ENCODE data around the gene METTL8. TPM values are rescaled to one million over a fixed set of nuclear protein-coding genes. Genes with fewer than 3 reads are reported as not detected.

METTL8 gene
- total and polyA plus RNA-seq, 2 of the 13 experiments (the other 11 are each of a cell fraction or from before 2014, with no cell fraction given), result 18.6 to 68.2 TPM

DNA sequence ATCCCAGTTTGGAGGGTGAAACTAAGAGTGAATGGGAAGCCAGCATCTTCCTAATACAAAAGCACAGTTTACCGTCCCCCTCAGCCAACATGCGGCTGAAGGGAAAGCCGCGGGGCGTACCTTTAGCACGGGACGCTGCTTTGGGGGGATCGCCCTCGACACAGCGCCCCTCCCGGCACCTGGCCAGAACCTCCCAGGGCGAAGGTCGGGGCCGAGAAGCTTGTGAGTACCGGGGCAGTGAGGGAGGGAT, at the start of gene METTL8 (continued):
- TF ChIP-seq, protein P1, sequence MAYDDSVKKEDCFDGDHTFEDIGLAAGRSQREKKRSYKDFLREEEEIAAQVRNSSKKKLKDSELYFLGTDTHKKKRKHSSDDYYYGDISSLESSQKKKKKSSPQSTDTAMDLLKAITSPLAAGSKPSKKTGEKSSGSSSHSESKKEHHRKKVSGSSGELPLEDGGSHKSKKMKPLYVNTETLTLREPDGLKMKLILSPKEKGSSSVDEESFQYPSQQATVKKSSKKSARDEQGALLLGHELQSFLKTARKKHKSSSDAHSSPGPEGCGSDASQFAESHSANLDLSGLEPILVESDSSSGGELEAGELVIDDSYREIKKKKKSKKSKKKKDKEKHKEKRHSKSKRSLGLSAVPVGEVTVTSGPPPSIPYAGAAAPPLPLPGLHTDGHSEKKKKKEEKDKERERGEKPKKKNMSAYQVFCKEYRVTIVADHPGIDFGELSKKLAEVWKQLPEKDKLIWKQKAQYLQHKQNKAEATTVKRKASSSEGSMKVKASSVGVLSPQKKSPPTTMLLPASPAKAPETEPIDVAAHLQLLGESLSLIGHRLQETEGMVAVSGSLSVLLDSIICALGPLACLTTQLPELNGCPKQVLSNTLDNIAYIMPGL (CRISPR knock-in tag; IDR thresholded peaks at IDR 0.05; ENCODE audit: borderline replicate concordance in 1 of 2, low read depth in 1 of 2), result peak; percentile 96 to 97; a peak in 3 of 4 replicates
- TF ChIP-seq PPARG (CRISPR knock-in tag; conservative IDR thresholded peaks at IDR 0.05) (peak; percentile 95), SMC3 (IDR thresholded peaks at IDR 0.05; ENCODE audit: low read length) (no peak), CC2D1A (CRISPR knock-in tag; IDR thresholded peaks at IDR 0.05) (no peak), TEAD3 (CRISPR knock-in tag; optimal IDR thresholded peaks at IDR 0.05; ENCODE audit: borderline replicate concordance) (peak; percentile 67), ZNF652 (CRISPR knock-in tag; IDR thresholded peaks at IDR 0.05; ENCODE audit: borderline replicate concordance, low read depth) (0 out of 2 replicates have a peak, but pooled peaks have one; percentile 5), ZNF501 (CRISPR knock-in tag; IDR thresholded peaks at IDR 0.05) (no peak), ZNF619 (CRISPR knock-in tag; IDR thresholded peaks at IDR 0.05) (0 out of 2 replicates have a peak, but pooled peaks have one; percentile 10), XBP1 (CRISPR knock-in tag; IDR thresholded peaks at IDR 0.05) (no peak), NFATC3 (CRISPR knock-in tag; IDR thresholded peaks at IDR 0.05) (no peak), CENPT (CRISPR knock-in tag; IDR thresholded peaks at IDR 0.05; ENCODE audit: low read depth) (no peak), ZNF329 (CRISPR knock-in tag; IDR thresholded peaks at IDR 0.05; ENCODE audit: low read depth) (peak; percentile 55)
- TF ChIP-seq, protein P2, sequence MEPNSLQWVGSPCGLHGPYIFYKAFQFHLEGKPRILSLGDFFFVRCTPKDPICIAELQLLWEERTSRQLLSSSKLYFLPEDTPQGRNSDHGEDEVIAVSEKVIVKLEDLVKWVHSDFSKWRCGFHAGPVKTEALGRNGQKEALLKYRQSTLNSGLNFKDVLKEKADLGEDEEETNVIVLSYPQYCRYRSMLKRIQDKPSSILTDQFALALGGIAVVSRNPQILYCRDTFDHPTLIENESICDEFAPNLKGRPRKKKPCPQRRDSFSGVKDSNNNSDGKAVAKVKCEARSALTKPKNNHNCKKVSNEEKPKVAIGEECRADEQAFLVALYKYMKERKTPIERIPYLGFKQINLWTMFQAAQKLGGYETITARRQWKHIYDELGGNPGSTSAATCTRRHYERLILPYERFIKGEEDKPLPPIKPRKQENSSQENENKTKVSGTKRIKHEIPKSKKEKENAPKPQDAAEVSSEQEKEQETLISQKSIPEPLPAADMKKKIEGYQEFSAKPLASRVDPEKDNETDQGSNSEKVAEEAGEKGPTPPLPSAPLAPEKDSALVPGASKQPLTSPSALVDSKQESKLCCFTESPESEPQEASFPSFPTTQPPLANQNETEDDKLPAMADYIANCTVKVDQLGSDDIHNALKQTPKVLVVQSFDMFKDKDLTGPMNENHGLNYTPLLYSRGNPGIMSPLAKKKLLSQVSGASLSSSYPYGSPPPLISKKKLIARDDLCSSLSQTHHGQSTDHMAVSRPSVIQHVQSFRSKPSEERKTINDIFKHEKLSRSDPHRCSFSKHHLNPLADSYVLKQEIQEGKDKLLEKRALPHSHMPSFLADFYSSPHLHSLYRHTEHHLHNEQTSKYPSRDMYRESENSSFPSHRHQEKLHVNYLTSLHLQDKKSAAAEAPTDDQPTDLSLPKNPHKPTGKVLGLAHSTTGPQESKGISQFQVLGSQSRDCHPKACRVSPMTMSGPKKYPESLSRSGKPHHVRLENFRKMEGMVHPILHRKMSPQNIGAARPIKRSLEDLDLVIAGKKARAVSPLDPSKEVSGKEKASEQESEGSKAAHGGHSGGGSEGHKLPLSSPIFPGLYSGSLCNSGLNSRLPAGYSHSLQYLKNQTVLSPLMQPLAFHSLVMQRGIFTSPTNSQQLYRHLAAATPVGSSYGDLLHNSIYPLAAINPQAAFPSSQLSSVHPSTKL (CRISPR knock-in tag; IDR thresholded peaks at IDR 0.05), result peak; percentile 77
- TF ChIP-seq, protein P3, sequence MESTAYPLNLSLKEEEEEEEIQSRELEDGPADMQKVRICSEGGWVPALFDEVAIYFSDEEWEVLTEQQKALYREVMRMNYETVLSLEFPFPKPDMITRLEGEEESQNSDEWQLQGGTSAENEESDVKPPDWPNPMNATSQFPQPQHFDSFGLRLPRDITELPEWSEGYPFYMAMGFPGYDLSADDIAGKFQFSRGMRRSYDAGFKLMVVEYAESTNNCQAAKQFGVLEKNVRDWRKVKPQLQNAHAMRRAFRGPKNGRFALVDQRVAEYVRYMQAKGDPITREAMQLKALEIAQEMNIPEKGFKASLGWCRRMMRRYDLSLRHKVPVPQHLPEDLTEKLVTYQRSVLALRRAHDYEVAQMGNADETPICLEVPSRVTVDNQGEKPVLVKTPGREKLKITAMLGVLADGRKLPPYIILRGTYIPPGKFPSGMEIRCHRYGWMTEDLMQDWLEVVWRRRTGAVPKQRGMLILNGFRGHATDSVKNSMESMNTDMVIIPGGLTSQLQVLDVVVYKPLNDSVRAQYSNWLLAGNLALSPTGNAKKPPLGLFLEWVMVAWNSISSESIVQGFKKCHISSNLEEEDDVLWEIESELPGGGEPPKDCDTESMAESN (CRISPR knock-in tag; conservative IDR thresholded peaks at IDR 0.05), result no peak; the same call in 1 of the 2 replicates
- TF ChIP-seq, protein P4, sequence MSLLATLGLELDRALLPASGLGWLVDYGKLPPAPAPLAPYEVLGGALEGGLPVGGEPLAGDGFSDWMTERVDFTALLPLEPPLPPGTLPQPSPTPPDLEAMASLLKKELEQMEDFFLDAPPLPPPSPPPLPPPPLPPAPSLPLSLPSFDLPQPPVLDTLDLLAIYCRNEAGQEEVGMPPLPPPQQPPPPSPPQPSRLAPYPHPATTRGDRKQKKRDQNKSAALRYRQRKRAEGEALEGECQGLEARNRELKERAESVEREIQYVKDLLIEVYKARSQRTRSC (CRISPR knock-in tag; IDR thresholded peaks at IDR 0.05; ENCODE audit: low read depth), result no peak
- TF ChIP-seq, protein P5, sequence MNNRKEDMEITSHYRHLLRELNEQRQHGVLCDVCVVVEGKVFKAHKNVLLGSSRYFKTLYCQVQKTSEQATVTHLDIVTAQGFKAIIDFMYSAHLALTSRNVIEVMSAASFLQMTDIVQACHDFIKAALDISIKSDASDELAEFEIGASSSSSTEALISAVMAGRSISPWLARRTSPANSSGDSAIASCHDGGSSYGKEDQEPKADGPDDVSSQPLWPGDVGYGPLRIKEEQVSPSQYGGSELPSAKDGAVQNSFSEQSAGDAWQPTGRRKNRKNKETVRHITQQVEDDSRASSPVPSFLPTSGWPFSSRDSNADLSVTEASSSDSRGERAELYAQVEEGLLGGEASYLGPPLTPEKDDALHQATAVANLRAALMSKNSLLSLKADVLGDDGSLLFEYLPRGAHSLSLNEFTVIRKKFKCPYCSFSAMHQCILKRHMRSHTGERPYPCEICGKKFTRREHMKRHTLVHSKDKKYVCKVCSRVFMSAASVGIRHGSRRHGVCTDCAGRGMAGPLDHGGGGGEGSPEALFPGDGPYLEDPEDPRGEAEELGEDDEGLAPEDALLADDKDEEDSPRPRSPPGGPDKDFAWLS (CRISPR knock-in tag; IDR thresholded peaks at IDR 0.05; ENCODE audit: borderline replicate concordance), result no peak
- TF ChIP-seq, protein P6, sequence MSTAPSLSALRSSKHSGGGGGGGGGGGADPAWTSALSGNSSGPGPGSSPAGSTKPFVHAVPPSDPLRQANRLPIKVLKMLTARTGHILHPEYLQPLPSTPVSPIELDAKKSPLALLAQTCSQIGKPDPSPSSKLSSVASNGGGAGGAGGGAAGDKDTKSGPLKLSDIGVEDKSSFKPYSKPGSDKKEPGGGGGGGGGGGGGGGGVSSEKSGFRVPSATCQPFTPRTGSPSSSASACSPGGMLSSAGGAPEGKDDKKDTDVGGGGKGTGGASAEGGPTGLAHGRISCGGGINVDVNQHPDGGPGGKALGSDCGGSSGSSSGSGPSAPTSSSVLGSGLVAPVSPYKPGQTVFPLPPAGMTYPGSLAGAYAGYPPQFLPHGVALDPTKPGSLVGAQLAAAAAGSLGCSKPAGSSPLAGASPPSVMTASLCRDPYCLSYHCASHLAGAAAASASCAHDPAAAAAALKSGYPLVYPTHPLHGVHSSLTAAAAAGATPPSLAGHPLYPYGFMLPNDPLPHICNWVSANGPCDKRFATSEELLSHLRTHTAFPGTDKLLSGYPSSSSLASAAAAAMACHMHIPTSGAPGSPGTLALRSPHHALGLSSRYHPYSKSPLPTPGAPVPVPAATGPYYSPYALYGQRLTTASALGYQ (CRISPR knock-in tag; IDR thresholded peaks at IDR 0.05), result no peak
- TF ChIP-seq, protein P7, sequence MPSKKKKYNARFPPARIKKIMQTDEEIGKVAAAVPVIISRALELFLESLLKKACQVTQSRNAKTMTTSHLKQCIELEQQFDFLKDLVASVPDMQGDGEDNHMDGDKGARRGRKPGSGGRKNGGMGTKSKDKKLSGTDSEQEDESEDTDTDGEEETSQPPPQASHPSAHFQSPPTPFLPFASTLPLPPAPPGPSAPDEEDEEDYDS (CRISPR knock-in tag; IDR thresholded peaks at IDR 0.05), result peak; percentile 92

All from HepG2 (cell line).